GM11168 (cell line): ENCODE results near the gene MEG3.

Source experiments
- in situ Hi-C: fragments of 300-500 bp; cut with MboI; formaldehyde crosslinking; loops from one replicate; pipeline ENCODE4 v1.12.0; 2022; ENCODE audit warnings: low sequenced_read_pairs; ENCODE audit not compliant: unreplicated experiment

Gene MEG3

GRCh38 chr14:100887728-100888335 lies 61.9 kb downstream of the MEG3 start:
- in situ Hi-C loops = no loop called here

- in situ Hi-C loops = no loop called here
Observed at GRCh38 chr14:100888789-100889315, 62.9 kb downstream of the MEG3 start.

DNA sequence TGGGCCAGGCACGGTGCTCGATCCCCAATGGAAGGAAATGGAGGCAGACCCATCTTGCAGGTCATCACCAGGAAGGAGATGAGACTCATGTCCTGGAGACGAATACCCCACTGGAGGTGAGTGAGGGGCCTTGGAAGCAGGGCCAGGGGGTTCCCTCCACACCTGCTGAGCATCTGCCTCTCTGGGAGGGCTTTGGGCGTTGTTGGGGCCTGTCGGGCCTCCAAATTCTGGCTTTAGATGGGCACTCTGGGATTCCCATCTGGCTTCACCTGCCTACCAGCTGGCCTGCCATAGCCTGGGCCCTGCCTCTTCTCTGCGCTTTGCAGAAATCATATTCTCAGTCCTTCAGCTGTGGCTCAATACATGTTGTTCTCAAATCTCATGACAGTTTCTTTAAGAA lies 63.7 kb downstream of the MEG3 start:
- in situ Hi-C loops = no loop called here

DNA sequence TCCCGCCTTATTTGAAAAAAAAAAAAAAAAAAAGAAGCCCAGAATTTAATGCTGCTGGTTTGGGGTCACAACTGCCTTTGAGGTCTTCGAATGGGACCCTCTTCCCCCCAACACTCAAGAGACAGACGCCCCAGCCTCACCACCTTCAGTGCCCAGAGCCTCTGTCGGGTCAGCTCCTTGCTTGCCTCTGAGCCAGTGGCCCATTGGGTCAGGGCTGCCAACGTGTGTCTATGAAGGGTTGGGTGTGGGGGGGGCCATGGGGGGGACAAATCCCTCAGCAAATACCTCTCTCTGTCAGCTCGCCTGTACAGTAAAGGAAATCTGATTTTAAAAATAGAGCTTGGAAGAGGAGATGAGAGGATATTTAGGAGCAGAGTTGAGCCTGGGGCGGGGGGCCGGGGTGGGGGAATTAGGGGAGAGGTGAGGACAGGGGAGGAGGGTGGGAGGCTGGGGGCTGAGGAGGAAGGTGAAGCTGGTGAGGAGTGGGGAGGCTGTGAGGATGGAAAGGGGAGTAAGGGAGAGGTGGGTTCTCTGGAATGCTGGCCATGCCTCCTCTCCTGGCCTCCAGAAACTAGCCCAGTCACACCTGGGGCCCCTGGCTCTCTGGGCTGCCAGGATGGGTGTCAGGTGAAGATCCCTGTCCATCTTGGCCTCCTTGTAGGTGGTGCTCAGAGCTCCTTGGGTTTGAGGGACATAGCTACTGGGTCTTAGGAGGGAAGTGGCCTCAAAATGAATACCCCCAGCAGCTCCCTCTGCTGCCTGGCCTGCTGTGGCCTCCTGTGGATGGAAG lies 64.3 kb downstream of the MEG3 start:
- in situ Hi-C loops = no loop called here

- in situ Hi-C loops = no loop called here
Observed at GRCh38 chr14:100891051-100891450, 65.1 kb downstream of the MEG3 start.

DNA sequence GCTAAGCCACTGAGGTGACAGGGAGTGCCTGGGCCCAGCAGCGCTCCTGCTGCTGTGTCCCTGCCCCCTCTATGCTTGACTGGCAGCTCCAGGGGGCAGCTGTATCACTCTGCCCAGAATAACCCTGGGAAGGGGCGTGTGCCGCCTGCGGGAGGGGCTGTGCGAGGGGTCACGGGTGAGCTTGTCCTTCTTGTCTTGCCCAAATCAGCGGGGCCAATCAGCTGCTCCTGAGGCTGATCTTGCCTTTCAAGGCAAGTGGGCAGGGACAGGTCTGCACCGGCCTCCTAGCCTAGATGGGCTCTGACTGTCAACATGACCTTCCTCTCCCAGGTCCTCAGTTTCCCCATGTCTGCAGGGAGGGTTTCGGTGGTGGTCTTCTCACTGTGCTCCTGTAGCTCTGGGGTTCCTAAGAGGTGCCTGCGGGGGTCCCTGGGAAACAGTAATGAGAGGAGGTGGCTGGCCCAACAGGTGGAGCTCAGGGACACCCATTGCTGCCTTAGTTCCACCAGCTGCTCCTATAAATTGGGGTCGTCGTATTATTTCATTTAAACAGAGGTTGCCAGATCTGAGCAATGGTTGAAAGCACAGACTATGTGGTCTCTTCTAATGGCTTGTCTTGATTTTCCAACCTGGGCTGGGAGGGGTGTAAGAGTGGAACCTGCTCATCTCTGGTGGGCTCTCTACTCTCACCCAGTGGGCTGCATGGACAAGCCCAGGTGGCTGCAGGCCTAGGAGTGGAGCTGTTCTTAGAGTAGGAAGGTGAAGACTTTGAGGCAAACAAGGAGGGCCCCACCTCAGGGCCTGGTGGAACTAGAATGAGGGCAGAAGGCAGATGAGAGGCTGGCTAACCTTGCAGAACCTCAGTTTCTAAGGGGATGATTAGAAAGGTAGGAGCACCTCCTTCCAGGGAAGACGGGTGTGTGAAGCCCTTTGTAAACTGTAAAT lies 65.9 kb downstream of the MEG3 start:
- in situ Hi-C loops = no loop called here

- in situ Hi-C loops = no loop called here
Observed at GRCh38 chr14:100892496-100893227, 66.7 kb downstream of the MEG3 start.

GRCh38 chr14:100893228-100893601 lies 67.3 kb downstream of the MEG3 start:
- in situ Hi-C loops = no loop called here

GRCh38 chr14:100893760-100894159 lies 67.8 kb downstream of the MEG3 start:
- in situ Hi-C loops = no loop called here

- in situ Hi-C loops = no loop called here
Observed at GRCh38 chr14:100894416-100894815, 68.5 kb downstream of the MEG3 start.

DNA sequence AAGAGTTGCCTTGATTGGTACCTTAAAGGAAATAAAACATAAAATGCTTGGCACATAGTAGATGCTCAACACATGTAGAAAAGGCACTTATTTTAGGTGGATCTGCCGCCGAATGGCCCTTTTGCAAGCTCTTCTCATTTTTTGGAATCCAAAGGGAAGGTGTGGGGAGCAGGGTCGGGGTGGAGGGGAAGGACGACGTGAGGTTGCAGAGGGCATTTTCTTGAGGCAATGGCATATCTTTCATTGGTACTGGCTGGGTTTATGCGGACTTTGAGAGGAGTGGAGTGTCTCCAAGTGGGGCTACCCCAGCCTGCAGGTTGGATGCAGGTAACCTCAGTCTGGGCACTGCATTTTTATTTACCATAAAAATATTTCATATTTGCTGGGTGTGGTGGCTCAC lies 69.5 kb downstream of the MEG3 start:
- in situ Hi-C loops = no loop called here

DNA sequence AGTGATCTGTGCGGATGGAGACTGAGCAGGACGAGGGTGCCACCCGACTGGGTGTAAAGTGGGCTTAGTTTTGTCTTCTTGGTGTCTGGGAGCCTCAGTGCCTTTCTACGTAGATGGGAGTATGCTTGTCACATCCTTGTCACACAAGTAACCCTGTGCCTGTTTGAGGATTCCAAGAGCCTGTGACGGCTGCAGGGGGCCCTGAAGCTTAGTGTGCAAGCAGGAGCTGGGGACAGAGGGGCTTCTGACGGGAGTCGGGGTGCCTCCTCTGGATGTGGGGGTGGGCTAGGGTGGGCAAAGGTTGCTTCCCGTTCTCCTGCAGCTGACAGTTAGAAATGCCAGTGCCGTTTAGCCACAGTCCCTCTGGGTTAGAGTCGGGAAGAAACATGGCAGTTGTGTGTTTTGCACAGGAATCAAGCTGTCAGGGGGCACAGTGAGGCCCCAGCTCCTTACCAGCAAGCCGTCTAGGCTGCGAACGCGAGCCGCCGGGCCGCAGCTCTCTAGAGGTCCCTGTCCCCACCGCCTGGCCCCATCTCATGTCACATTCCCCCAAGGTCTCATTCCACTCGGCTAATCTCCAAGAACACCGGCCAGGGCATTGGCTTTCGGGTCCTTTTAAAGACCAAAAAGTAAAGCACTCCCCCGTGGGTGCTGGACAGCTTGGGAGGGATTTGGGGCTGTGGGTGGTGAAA lies 70.6 kb downstream of the MEG3 start:
- in situ Hi-C loops = no loop called here

- in situ Hi-C loops = no loop called here
Observed at GRCh38 chr14:100898465-100898864, 72.5 kb downstream of the MEG3 start.

DNA sequence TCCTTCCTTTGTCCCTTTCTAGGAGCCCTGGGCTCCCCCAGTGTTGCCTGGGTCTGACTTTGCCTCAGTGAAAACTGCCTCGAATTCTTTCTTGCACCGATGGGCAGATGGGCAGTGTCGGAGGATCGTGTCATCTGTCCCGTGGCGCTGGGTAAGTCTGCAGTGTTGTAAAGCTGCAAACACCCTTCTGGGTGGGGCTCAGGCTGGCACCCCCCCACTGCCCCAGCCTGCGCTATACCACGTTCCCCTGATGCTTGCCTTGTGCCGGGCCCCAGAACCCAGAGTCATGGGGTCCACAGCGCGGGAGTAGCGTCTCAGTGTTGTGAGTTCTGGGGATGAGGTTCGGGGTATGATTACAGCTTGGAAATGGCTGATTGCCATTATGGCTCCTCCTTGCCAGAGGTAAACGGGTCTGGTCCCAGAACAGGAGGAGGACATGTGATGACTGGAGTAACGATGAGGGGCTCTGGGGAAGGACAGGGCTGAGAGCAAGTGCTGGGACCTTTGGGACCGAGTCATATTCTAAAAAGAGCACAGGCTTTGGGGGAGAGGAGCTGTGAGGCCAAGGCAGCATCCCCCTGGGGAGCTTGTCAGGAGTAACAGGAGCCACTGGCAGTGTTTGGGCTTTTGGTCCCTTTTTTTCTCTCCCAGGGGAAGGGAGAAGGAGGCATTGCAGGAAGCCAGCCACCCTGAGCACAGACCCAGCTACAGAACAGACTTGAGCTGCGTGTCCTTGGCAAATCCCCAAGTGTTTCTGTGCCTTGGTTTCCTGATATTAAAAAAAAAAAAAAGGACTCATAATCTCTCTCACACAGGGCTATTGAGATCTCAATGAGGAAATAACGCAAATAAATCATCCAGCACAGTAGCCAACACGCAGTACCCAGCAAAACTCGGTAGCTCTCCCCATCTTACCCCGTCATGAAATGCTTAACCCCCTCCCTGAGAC lies 73.3 kb downstream of the MEG3 start:
- in situ Hi-C loops = no loop called here

DNA sequence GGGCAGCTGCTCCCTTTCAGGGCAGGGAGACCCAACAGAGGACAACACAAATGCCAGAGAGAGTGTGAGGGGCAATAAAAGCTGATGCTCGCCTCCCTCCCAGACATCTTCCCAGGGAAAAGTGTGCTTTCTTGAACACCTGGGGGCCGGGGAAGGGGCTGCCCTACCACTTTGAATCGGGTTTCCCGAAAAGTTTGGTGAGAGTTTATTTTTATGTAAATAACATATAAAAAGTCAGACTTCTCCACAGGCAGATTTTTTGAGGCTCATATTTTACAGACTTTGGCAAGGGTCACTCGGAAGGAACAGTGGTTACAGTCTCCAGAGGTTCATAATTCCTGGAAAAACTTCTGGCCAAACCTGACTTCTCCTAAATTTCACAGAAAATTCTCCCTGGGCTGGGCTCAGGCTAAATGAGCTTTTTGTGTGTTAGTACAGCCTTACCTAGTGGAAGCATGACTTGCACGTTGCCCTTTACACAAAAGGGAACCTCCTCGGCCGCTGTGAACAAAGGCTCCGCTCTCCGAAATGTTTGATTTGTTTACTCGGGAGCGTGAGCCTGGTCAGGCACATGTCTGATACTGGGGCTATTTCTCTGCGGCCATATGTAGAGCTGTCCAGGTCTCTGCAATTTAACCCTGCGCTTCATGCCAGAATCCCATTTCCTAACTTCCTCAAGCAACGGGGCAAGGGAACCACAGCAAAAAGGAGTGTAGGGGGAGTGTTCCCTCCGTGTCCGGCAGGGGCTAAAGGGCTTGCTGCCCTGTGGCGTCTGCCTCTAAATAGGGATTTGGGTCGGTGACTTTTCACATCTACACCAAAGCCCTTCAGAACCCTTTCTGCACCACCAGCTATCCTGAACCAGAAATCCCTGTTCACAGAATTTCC lies 74.2 kb downstream of the MEG3 start:
- in situ Hi-C loops = no loop called here

GRCh38 chr14:100900837-100901390 lies 75.0 kb downstream of the MEG3 start:
- in situ Hi-C loops = no loop called here
